GM11168 (cell line): ENCODE data around the gene FBXW7.

ENCODE experiments used
- in situ Hi-C: fragments of 300-500 bp; cut with MboI; formaldehyde crosslinking; loops from one replicate; pipeline ENCODE4 v1.12.0; 2022; ENCODE audit warnings: low sequenced_read_pairs; ENCODE audit not compliant: unreplicated experiment

FBXW7 gene

GRCh38 chr4:152352215-152352614 lies 183.7 kb downstream of the FBXW7 start:
- in situ Hi-C loops, result no loop called here

- in situ Hi-C loops, result no loop called here
These were observed 184.8 kb downstream of the FBXW7 start for GRCh38 chr4:152351080-152351479.

- in situ Hi-C loops, result no loop called here
These were observed 187.2 kb downstream of the FBXW7 start for GRCh38 chr4:152348670-152349069.

GRCh38 chr4:152346979-152347378 lies 188.9 kb downstream of the FBXW7 start:
- in situ Hi-C loops, result no loop called here

GRCh38 chr4:152346526-152346925 lies 189.4 kb downstream of the FBXW7 start:
- in situ Hi-C loops, result no loop called here

GRCh38 chr4:152344001-152344400 lies 191.9 kb downstream of the FBXW7 start:
- in situ Hi-C loops, result no loop called here

- in situ Hi-C loops, result no loop called here
These were observed 193.6 kb downstream of the FBXW7 start for GRCh38 chr4:152342293-152342692.

GRCh38 chr4:152340818-152341217 lies 195.1 kb downstream of the FBXW7 start:
- in situ Hi-C loops, result no loop called here

GRCh38 chr4:152339576-152339975 lies 196.3 kb downstream of the FBXW7 start:
- in situ Hi-C loops, result no loop called here

GRCh38 chr4:152334931-152335330 lies 201.0 kb downstream of the FBXW7 start:
- in situ Hi-C loops, result no loop called here

GRCh38 chr4:152331042-152331441 lies 204.8 kb downstream of the FBXW7 start:
- in situ Hi-C loops, result no loop called here

GRCh38 chr4:152328582-152328981 lies 207.3 kb downstream of the FBXW7 start:
- in situ Hi-C loops, result no loop called here

- in situ Hi-C loops, result no loop called here
These were observed 208.1 kb downstream of the FBXW7 start for GRCh38 chr4:152327606-152328453.

GRCh38 chr4:152325831-152326230 lies 210.1 kb downstream of the FBXW7 start:
- in situ Hi-C loops, result no loop called here

GRCh38 chr4:152323221-152323620 lies 212.7 kb downstream of the FBXW7 start:
- in situ Hi-C loops, result no loop called here

- in situ Hi-C loops, result no loop called here
These were observed 213.2 kb downstream of the FBXW7 start for GRCh38 chr4:152322656-152323055.

- in situ Hi-C loops, result no loop called here
These were observed 214.0 kb downstream of the FBXW7 start for GRCh38 chr4:152321923-152322322.

- in situ Hi-C loops, result no loop called here
These were observed 214.5 kb downstream of the FBXW7 start for GRCh38 chr4:152321398-152321797.

GRCh38 chr4:152316969-152317368 lies 218.9 kb downstream of the FBXW7 start:
- in situ Hi-C loops, result no loop called here

- in situ Hi-C loops, result no loop called here
These were observed 225.6 kb downstream of the FBXW7 start for GRCh38 chr4:152310257-152310656.

- in situ Hi-C loops, result no loop called here
These were observed 226.5 kb downstream of the FBXW7 start for GRCh38 chr4:152309418-152309817.

- in situ Hi-C loops, result no loop called here
These were observed 226.9 kb downstream of the FBXW7 start for GRCh38 chr4:152308951-152309350.
